ENCODE measurements around the gene COX18.

The COX18 gene

DNA sequence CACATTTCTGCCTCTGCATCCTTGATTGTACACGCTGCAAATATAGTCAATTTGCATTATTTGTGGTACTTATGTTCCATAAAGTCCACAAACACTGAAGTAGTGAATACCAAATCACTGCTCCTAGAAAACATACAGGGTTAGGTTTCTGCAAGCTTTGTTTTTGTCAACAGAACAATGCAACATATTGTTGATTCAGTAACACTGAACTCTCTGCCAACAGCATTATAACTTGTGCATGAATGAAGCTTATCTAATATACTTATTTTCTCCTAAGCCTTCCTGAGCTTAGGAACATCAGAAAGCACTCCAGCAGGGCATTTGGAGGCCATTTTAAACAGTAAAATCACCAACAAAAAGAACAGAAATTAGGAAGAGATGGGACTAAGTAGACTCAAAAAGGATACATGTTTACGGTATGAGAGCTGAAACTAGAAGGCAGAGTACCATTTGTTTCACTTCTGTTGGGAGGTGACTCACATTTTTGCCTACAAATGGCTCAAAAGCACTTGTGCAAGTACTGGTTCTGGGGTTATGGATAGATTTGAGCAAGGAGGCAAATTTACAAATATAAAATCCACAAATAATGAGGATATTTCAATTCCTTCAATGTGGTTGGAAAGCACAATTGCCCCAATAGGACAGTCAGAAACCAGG lies 14.1 kb downstream of the COX18 start:
- Histone ChIP-seq H3K36me3 (ENCODE audit: low read depth) (peaks cover 44% of the 10 kb centered on the region), H3K4me3 (ENCODE audit: severe bottlenecking) (no peak overlapping the region), H3K9me3 (ENCODE audit: severe bottlenecking) (no peaks in the 10 kb centered on the region), H3K27ac (ENCODE audit: poor library complexity, severe bottlenecking) (no peak overlapping the region), H3K4me1 (ENCODE audit: insufficient read depth, poor library complexity, severe bottlenecking) (no peaks in the 10 kb centered on the region), H3K27me3 (ENCODE audit: insufficient read depth, poor library complexity, severe bottlenecking) (no peaks in the 10 kb centered on the region)
- ATAC-seq (ENCODE audit: low read depth) = no peak
- DNase-seq (ENCODE audit: low spot score) = no peak
- no peak for TF ChIP-seq CTCF (IDR thresholded peaks at IDR 0.05; ENCODE audit: poor library complexity, severe bottlenecking)

DNA sequence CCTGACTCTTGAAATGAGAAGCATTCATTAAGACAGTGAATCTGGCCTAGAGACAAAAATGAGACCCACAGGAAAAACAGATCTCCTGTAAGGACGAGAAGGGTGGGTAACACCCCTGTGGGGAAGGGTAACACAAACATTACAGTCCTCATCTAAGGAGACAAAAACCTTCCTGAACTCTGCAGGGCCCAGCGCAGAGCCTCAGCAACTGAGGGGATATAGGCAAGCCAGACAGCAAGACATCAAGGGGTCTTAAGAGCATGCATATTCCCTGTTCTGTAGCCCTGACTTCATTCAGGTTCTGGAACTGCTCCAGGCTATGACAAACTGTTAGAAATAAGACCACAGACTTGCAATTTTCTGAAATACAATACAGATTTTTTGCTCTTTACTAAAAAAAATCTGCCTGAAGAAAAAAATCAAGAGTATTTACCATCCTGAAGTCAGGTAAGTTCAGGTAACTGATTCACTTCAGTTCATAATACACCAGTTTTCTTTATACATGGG lies 15.5 kb downstream of the COX18 start:
- DNase-seq (ENCODE audit: low spot score) (no peak), ATAC-seq (ENCODE audit: low read depth) (no peak)
- no peak for TF ChIP-seq CTCF (IDR thresholded peaks at IDR 0.05; ENCODE audit: poor library complexity, severe bottlenecking)
- Histone ChIP-seq H3K4me1 (ENCODE audit: insufficient read depth, poor library complexity, severe bottlenecking) (no peaks in the 10 kb centered on the region), H3K27me3 (ENCODE audit: insufficient read depth, poor library complexity, severe bottlenecking) (no peaks in the 10 kb centered on the region), H3K4me3 (ENCODE audit: severe bottlenecking) (no peak overlapping the region), H3K27ac (ENCODE audit: poor library complexity, severe bottlenecking) (no peak overlapping the region), H3K9me3 (ENCODE audit: severe bottlenecking) (no peaks in the 10 kb centered on the region), H3K36me3 (ENCODE audit: low read depth) (peaks cover 31% of the 10 kb centered on the region)

GRCh38 chr4:73053076-73053475 lies 16.4 kb downstream of the COX18 start:
- ATAC-seq (ENCODE audit: low read depth) (no peak), DNase-seq (ENCODE audit: low spot score) (no peak)
- no peaks in the 10 kb centered on the region for H3K9me3 ChIP-seq (ENCODE audit: severe bottlenecking)
- H3K4me3 ChIP-seq (ENCODE audit: severe bottlenecking) = no peak overlapping the region
- H3K4me1 ChIP-seq (ENCODE audit: insufficient read depth, poor library complexity, severe bottlenecking) = no peaks in the 10 kb centered on the region
- no peak overlapping the region for H3K27ac ChIP-seq (ENCODE audit: poor library complexity, severe bottlenecking)
- no peaks in the 10 kb centered on the region for H3K27me3 ChIP-seq (ENCODE audit: insufficient read depth, poor library complexity, severe bottlenecking)
- no peak for TF ChIP-seq CTCF (IDR thresholded peaks at IDR 0.05; ENCODE audit: poor library complexity, severe bottlenecking)
- peaks cover 24% of the 10 kb centered on the region for H3K36me3 ChIP-seq (ENCODE audit: low read depth)

DNA sequence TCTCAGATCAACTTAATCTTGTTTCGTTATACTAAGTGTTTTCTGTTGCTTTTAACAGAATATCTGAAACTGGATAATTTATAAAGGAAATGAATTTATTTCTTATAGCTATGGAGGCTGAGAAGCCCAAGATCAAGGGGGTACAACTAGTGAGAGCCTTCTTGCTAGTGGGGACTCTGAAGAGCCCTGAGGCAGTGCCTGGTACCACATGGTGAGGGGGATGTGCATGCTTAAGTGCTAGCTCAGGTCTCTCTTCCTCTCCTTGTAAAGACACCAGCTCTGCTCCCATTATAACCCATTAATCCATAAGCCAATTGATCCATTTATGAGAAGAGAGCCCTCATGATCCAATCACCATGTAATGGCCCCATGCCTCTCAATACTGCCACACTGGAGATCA lies 17.9 kb downstream of the COX18 start:
- ATAC-seq (ENCODE audit: low read depth) = no peak

More for the DNA sequence above, 17.9 kb downstream of the COX18 start:
- Histone ChIP-seq H3K4me3 (ENCODE audit: severe bottlenecking) (no peak overlapping the region), H3K9me3 (ENCODE audit: severe bottlenecking) (no peaks in the 10 kb centered on the region), H3K4me1 (ENCODE audit: insufficient read depth, poor library complexity, severe bottlenecking) (no peaks in the 10 kb centered on the region), H3K27ac (ENCODE audit: poor library complexity, severe bottlenecking) (no peak overlapping the region), H3K36me3 (ENCODE audit: low read depth) (peaks cover 14% of the 10 kb centered on the region), H3K27me3 (ENCODE audit: insufficient read depth, poor library complexity, severe bottlenecking) (no peaks in the 10 kb centered on the region)
- DNase-seq (ENCODE audit: low spot score) = no peak
- TF ChIP-seq CTCF (IDR thresholded peaks at IDR 0.05; ENCODE audit: poor library complexity, severe bottlenecking) = no peak

Data from RWPE2 (cell line).